GM12801 (cell line): ENCODE data around the gene ACE.

Source experiments
- TF ChIP-seq, protein P1 (sequence below): IDR thresholded peaks from one replicate; pipeline ENCODE4 v1.5.1; 2011; ENCODE audit warnings: control low read depth; ENCODE audit not compliant: insufficient read length; ENCODE audit errors: extremely low read depth

ACE gene

DNA sequence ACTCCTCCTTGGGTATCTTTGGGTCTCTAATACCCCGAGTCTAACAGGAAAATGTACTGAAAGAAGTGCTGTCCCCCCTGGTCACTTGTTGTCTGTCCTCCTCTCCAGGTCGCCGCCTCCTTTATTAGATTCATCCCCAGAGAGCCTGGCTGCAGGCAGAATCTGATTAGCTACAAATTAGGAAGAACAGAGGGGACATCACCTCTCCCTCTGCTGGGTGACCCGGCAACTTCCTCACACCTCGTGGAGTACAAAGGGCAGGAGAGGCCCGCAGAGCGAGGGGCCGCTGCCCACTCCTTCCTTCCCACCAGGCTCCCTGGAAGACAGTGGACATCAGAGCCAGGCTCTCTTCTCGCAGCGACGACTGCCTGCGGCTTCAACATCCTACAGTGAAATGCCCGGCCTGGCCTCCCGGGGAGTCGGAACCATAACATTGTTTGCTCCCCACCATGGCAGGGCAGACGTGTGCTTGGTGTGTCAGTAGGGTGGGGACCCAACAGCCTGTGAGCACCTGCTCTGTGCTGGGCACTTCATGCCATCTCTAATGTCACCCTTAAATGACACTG is 36.0 kb upstream of the ACE start:
- TF ChIP-seq, protein P1, sequence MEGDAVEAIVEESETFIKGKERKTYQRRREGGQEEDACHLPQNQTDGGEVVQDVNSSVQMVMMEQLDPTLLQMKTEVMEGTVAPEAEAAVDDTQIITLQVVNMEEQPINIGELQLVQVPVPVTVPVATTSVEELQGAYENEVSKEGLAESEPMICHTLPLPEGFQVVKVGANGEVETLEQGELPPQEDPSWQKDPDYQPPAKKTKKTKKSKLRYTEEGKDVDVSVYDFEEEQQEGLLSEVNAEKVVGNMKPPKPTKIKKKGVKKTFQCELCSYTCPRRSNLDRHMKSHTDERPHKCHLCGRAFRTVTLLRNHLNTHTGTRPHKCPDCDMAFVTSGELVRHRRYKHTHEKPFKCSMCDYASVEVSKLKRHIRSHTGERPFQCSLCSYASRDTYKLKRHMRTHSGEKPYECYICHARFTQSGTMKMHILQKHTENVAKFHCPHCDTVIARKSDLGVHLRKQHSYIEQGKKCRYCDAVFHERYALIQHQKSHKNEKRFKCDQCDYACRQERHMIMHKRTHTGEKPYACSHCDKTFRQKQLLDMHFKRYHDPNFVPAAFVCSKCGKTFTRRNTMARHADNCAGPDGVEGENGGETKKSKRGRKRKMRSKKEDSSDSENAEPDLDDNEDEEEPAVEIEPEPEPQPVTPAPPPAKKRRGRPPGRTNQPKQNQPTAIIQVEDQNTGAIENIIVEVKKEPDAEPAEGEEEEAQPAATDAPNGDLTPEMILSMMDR, result no peak

DNA sequence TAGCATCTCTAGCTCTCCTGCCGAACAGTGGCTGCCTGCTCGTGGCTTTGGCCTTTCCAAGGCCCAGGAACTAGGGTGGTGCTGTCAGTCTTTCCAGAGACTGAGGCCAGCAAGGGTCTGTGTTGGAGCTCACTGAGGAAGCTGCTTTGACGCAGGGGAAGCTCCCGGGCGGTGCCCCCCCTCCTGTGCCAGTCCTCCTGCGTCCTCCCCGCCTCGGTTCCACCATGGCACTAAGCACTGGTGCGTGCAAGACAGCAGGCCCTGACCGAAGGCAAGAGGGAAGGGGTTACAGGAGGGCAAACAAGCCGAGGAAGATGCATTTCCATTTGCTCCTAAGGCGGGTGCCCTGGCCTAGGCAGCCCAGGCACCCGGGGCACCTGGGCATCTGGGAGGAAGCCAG is 35.2 kb upstream of the ACE start:
- TF ChIP-seq, protein P1, result no peak

DNA sequence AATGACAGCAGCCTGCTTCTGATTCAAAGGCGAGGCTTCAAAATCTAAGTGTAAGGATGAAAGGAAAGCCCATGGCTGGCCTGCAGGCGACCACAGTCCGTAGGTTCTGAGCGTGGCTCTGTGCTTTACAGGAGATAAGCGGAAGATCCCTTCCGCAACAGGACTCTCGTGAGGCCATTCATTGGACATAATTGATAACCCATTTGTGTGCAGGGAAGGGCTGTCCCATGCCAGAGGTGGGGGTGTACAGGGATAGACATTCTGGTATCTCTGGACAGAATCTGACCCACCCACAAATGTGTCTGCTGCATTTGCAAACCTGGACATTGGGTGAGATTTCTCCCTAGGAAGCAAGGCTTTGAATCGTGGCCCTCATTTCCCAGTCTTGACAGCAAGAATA is 34.8 kb upstream of the ACE start:
- TF ChIP-seq, protein P1, result no peak

DNA sequence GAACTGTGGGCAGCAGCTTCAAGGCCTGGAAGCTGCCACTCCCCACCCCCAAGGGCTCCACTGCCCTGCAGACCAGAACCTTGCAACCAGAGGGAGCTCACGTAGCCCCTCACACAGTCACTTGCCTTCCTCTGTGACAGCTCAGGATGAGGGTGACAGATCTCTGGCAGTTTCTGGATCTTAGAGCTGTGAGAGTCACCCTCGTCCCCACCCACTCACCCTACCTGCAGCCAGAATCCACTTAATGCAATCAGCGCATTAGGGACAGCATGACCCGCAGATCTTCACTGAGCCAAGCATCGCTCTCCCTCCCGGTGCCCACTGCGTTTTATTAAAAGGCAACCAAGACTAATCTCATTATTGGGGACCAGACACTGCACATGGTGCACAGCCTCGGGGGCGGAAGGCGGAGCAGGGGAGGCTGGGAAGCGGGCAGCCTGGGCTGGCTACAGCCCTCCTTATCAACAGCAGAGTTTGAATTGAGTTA is 34.3 kb upstream of the ACE start:
- TF ChIP-seq, protein P1, result no peak

DNA sequence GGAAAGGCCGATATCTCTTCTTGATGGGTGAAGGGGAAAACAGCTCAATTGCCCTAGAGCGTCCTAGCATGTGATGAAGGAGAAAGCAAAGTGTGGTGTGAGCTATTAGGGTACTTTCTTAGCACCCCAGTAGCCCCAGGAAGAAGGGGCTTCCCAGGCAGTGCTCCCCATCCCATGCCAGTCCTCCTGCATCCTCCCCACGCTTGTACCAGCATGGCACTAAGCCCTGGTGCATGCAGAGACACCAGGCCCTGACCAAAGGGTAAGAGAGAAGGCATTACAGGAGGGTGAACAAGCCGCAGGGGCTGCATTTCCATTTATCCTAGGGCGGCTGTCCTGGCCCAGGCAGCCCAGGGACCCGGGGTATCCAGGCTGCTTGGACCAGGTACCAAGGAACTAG is 33.8 kb upstream of the ACE start:
- TF ChIP-seq, protein P1, result no peak

DNA sequence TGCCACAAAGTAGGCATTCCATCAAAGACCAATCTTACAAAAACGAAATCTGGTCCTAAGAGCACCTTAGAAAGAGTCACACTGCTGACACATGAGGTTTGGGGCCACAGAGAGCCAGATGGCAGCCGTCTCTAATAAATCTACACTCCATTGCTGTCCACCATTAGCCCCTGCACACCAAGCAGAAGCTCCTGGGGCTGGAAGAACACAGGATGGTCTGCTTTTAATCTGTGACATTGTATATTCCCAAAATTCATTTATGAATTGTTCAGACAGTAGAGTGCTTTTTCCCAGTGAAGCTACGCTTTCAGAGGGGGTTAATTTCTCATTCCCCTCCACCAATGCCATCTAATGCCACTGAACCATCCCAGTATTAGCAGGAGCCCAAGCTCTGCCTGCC is 32.4 kb upstream of the ACE start:
- TF ChIP-seq, protein P1, result no peak

DNA sequence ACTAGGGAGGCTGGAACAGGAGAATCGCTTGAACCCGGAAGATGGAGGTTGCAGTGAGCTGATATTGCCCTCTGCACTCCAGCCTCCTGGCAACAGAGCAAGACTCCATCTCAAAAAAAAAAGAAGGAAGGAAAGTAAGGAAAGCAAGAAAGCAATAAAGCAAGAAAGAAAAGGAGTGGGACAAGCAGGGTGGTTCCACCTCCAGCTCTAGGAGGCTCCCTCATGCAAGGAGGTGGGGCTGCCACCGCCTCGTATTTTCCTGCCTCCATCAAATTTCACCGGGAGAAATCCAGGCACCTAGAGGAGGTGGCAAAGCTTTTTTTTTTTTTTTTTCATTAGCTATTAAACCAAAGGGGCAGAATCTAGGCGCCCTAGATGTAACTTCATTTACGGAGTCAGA is 31.8 kb upstream of the ACE start:
- TF ChIP-seq, protein P1, result no peak

DNA sequence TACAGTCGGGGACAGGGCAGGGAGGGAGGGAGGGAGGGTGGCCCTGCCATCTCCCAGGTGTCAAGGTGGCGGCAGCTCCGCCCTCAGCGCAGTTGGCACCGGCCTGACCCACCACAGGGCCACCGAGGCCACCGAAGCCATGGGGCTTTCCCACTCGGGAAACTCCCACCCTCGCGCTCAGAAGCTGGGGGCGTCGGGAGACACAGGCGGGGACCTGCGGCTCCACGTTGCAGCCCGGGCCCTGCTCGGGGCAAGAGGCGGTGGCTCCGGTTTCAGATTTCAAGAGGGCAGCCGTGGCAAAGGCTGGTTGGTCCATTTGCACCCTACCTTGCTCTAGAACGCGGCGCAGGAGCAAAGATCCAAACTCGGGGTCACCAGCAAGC is 31.3 kb upstream of the ACE start:
- TF ChIP-seq, protein P1, result no peak
